ENCODE results near the gene C10orf95. TPM values are rescaled to one million over a fixed set of nuclear protein-coding genes. Genes with fewer than 3 reads are reported as not detected.

Gene C10orf95
- total and polyA plus RNA-seq, 2 donors (not counting 1 experiment from before 2014, with no cell fraction given): 0.32 to 0.63 TPM

GRCh38 chr10:102420181-102420713 is 31.1 kb downstream of the C10orf95 start:
- Mint-ChIP-seq H3K4me3 (peak overlapping the region; percentile 99), H3K9me3 (ENCODE audit: insufficient read depth) (no peaks in the 10 kb centered on the region), H3K27me3 (peaks cover 23% of the 10 kb centered on the region), H3K27ac (peak overlapping the region; percentile 99), H3K4me1 (peaks cover 38% of the 10 kb centered on the region)
- H3K27ac ChIP-seq (ENCODE audit: low read length in 2 of 2): peak overlapping the region; percentile 39 to 56
- H3K36me3 ChIP-seq (replicated peaks in 1 of 2; ENCODE audit: control extremely low read depth in 1 of 2, control insufficient read depth in 1 of 2, extremely low read depth in 1 of 2, insufficient read depth in 2 of 2, low read length in 1 of 2): peaks cover 0 to 14% of the 10 kb centered on the region in 2 experiments
- H3K79me2 ChIP-seq (ENCODE audit: control insufficient read depth, insufficient read depth, low read length): no peaks in the 10 kb centered on the region
- intact Hi-C loops (cut with micrococcal nuclease): loop anchor here (1.0 to 5.0 kb wide), 4 partner anchors 21 to 288 kb away; partner anchors contain the start of genes NOLC1 and PPRC1
- H3K4me1 ChIP-seq (ENCODE audit: control insufficient read depth in 2 of 2, insufficient read depth in 2 of 2, low read length in 2 of 2): peaks cover 32 to 34% of the 10 kb centered on the region in 2 donors
- peak overlapping the region; percentile 63 to 92 (median 89) for H3K4me3 ChIP-seq (ENCODE audit: control extremely low read depth in 1 of 5, extremely low read depth in 1 of 5, insufficient read depth in 1 of 5, low read depth in 2 of 5, low read length in 4 of 5)
- WGBS (ENCODE audit: insufficient coverage): 2% methylated on average over 11 of the region's 21 CpGs
- H3K9ac ChIP-seq (ENCODE audit: low read length): peak overlapping the region; percentile 77
- ATAC-seq (ENCODE audit: low read depth): no peak
- peak overlapping the region; percentile 94 for H2AFZ ChIP-seq (ENCODE audit: insufficient read depth, low read depth, low read length, poor library complexity, severe bottlenecking)
- H3K27me3 ChIP-seq (replicated peaks in 1 of 4; ENCODE audit: control extremely low read depth in 1 of 4, control insufficient read depth in 3 of 4, insufficient read depth in 4 of 4, low read length in 3 of 4): peaks cover 0 to 41% (median 27%) of the 10 kb centered on the region in 4 experiments
- peaks cover 17% of the 10 kb centered on the region for H4K20me1 ChIP-seq (ENCODE audit: control insufficient read depth, insufficient read depth, low read length, poor library complexity, severe bottlenecking)
- CTCF ChIA-PET: interaction anchor here (1.0 to 6.1 kb wide), 13 partner anchors 10 to 190 kb away, joined by 3 to 108 read pairs (median 7); partner anchors contain the start of genes ACTR1A, C10orf95, CUEDC2 and NFKB2
- peaks cover 0 to 12% (median 0%) of the 10 kb centered on the region in 3 donors for H3K9me3 ChIP-seq (ENCODE audit: control extremely low read depth in 1 of 3, control insufficient read depth in 2 of 3, insufficient read depth in 1 of 3, low read length in 2 of 3)
- POLR2A ChIA-PET: interaction anchor here (1.0 to 5.2 kb wide), 9 partner anchors 10 to 222 kb away, joined by 4 to 38 read pairs (median 10); partner anchors contain the start of genes ACTR1A, C10orf95, CUEDC2 and NFKB2
- DNase-seq: peak; percentile 49
- peak overlapping the region; percentile 90 for H3K4me2 ChIP-seq (replicated peaks; ENCODE audit: low read depth, low read length, poor library complexity, severe bottlenecking)
- TF ChIP-seq EZH2 (IDR thresholded peaks at IDR 0.05; ENCODE audit: borderline replicate concordance, insufficient read depth, low read depth, low read length, poor library complexity, severe bottlenecking): no peak
- TF ChIP-seq, protein P1, sequence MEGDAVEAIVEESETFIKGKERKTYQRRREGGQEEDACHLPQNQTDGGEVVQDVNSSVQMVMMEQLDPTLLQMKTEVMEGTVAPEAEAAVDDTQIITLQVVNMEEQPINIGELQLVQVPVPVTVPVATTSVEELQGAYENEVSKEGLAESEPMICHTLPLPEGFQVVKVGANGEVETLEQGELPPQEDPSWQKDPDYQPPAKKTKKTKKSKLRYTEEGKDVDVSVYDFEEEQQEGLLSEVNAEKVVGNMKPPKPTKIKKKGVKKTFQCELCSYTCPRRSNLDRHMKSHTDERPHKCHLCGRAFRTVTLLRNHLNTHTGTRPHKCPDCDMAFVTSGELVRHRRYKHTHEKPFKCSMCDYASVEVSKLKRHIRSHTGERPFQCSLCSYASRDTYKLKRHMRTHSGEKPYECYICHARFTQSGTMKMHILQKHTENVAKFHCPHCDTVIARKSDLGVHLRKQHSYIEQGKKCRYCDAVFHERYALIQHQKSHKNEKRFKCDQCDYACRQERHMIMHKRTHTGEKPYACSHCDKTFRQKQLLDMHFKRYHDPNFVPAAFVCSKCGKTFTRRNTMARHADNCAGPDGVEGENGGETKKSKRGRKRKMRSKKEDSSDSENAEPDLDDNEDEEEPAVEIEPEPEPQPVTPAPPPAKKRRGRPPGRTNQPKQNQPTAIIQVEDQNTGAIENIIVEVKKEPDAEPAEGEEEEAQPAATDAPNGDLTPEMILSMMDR (IDR thresholded peaks at IDR 0.05): no peak

Data from B cell (primary cell).